HG02763 (cell line): ENCODE results near the gene CISTR.
"Not testable (repeated sequence)": the region's sequence is repeated elsewhere in the genome, so short reads cannot be mapped to it uniquely, and the experiment has no call there.

Source experiments
- ATAC-seq: cut with Tn5 transposase; IDR thresholded peaks from one replicate; pipeline ENCODE4 v1.9.1; 2021; ENCODE audit warnings: mild to moderate bottlenecking, moderate library complexity; ENCODE audit not compliant: unreplicated experiment

CISTR gene

DNA sequence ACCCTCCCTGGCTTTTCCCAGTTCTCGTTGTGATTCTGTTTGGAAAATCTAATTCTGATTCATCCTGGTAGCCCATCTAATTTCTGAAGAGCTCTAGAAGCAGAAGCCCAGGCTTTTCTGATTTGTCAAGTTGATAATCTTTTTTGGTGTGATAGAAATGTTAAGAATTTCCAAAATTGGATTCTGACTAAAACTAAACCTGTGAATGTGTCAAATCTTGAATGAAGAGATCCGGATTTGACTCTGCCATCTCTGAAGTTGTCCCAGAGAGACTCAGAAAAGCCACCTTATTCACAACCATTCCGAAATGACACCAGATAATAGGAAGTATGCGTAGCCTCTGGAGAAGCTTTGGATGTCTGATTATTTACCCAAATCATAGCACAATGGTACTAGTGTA lies 12.8 kb upstream of the CISTR start:
- ATAC-seq, result no peak

DNA sequence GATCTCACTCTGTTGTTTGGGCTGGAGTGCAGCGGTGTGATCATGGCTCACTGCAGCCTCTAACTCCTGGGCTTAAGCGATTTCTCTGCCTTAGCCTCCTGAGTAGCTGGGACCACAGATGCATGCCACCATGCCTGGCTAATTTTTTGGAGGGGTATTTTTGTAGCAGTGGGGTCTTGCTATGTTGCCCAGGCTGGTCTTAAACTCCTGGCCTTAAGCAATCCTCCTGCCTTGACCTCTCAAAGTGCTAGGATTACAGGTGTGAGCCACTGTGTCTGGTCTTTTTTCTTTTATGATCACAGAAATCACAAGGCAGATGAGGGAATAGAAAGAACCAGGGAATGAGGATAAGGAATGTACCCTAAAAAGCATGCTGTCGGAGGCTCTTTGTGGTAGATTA lies 11.0 kb upstream of the CISTR start:
- ATAC-seq, result not testable (repeated sequence)

DNA sequence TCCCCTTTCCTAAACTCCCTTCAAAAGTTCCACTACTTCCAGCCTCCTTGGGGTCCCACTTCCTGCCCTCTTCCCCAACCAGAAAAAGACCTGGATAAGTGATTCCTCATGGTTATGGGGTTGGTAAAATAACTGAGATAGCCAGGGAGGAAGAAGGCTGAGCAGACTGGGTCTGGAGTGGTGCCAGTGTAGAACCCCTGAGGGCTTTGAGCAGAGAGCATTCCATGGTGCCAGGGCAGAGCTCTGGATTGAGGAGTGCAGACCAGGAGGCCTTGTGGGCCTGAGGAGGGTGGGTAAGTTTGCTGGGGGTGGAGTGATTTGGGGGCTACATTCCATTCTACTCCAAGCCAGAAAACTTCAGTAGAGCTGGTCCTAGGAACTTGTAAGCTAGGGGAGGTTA lies 9.5 kb upstream of the CISTR start:
- no peak for ATAC-seq

DNA sequence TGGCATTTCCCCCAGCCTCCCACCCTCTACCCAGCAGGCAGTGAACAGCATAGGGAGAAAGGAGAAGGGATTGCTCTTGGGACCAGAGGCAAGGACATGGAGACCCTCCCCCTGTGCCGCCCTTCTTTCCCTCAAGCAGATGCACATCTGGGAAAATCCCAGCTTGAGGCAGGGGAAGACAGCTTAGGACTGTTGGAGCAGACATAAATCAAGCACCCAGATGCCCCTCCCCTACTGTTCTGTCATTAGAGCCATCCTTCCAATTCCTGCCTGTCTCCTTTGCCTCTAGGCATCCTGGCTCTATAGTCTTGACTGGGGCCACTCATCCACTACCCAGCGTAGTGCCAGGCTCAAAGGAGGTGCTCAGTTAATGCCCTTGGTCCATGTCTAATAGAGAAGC lies 7.5 kb upstream of the CISTR start:
- ATAC-seq, result no peak

DNA sequence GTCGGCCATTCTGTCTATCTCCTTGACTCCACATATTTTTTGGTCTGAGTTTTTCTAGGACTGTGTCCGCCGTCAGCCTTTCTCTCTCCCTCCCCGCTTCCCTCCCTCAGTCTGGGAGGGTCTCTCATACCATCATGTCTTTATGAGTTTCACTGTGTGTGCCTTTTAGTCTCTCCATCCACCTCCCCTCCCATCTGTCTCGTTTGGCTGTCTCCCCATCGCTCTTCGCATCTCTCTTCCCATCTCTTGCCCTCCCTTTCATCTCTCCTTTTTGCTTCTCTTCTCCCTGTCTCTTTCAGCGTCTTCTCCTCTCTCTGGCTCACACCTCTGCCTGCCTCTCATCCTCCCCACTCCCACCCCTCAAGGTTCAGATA lies 6.9 kb upstream of the CISTR start:
- ATAC-seq, result no peak

DNA sequence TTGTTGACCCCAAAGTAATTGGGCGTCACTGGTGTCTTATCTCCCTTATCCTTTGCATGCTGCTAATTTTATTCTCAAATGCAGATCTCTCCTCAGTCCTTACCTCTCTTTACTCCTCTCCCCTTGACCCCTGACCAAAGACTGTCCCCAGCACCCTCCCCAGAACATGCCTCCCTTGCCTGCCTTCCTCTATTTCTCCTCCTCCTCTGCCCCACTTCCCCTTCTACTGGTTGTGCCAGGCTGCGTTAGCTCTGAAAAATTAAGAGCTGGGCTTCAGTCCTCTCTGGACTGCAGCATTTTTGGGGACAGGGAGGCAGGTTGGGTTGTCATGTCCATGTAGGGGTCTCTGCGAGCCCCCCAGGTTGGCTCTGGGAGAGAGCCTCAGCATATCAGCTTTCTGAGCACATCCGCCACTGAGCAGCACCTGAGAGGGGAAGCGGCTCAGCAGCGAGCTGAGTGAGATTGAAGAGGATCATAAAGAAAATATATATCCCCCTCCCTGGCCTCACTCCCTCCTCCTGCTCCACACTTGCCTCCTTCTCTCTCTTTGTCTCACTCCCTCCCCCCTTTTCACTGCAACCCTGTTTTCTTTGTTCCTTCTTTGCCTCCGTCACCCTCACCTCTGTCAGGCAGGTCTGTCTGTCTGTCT lies 6.4 kb upstream of the CISTR start:
- no peak for ATAC-seq

DNA sequence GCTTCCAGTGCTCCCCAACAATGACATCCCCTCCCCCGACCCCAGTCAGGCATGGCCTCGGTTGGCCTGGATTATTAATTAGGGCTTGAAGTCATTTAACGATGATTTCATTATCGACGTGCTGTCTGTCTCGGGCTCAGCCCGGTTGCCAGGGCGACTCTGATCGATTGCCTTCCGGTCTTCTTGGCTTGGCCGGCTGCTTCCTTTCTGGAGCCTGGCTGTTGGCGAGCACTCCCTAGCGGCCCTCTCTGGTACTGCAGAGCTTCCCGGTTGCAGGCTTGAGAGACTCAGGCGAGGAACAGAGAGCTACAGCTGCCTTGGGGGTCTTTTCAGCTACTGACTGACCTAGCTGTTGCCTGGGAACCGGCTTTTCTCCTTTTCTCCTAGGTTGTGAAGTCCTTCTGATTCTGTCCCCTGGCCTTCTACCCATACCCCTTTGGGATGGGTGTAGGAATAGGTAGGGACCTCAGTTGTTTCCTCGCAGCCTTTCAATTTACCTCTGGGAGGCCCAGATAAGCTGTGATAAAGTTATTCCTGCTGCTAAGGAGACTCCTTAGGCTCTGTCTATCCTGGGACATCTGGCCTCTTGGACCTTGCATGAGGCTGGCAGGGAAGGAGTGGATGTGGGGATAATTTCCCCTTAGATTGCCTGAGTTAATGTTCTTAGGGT lies 5.5 kb upstream of the CISTR start:
- peak; percentile 62 for ATAC-seq

DNA sequence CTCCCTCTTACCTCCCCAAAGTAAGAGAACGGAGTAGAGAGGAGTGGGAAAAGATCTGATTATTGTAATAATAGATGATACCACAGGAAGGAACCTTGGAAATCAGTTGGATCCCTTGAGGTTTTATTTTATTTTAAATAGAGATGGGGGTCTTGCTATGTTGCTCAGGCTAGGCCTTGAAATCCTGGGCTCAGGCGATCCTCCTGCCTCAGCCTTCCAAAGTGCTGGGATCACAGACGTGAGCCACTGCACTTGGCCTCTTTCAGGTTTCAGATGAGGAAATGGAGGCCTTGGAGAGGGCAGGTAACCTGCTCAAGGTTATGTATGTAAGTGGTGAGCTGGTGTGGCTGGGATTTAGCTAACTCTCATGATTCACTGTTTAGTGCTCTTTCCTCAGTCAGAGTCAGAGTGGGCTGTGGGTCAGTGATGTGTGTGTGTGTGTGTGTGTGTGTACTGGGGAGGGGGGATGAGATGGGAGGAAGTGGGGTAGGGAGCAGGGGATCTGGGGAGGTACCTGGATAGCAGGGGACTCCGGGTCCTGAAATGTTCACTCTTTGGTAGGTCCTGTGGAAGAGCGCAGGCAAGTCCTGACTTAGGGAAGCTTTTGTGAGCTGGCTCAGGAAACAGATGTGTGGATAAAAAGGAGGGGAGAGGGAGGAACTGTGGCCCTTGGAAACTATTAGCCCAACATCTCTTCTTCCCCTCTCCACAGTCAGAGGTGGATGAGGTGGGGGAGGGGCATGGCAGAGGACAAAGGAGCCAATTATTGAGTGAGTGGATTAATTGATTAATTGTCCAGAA lies 4.7 kb upstream of the CISTR start:
- no peak for ATAC-seq

DNA sequence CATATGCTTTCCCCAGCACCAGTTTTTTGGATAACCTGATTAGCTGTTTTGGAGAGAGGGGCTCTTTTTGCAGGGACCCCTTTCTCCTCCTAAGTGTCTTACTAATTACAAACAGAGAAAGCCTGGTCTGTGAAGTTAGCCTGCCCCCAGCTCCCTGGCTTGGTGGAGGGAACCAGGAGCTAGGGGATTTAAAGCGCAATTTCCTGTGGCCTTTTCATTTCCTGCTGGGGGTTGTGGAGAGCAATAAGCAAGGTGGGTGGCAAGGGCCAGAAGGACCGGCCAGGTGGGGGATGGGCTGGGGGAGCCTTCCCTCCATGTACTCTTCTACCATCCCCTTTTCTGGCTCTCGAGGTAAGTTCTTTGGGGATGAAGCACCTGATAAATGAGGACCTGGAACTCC lies 4.1 kb upstream of the CISTR start:
- no peak for ATAC-seq

DNA sequence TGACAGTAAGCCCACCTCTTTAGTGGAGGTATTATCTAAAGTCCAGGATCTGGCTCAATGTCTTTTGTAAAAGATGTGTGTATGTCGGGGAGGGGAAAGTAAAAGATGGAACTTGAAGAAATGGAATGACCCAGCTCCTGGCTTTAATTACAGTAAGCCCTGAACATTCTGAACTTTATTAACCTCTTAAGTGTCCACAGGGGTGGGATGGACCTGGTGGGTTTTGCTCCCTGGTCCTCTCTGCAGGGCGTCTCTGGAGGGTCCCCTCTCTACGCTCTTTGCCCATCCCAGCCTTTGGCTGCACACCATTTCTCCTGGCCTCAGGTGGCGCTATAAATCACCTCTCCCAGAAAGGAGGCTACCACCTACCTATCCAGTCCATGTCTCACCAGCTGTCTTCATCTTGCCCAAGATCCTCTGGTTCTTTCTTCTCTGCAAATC lies 3.7 kb upstream of the CISTR start:
- no peak for ATAC-seq

DNA sequence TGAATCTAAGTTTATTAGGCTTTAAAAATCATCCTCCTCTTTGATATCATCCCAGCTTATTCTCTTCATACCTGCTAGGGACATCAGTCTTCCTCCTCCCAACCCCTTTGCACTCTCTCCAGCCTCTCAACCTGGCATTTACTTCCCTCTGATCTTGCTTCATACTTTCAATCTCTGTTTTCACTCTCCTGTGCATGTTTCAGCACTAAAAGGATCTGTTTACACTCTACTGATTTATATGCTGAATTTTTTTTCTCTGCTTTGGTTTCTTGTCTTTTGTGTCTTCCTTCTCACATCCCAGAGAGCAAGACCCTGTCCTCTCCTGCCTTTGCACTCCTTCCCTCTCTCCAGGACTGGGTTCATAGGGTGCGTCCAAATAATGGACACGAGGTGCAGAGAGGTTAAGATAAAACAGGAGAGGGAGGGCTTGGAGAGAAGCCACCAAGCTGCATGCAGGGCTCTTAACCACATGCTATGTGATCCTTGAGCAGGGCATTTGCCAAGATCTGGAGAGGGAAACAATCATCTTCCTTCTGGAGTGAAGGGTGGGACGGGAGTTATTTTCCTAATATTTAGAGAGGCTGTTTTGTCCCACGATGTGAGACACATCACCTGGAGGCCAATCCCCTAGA lies 3.0 kb upstream of the CISTR start:
- ATAC-seq, result no peak

DNA sequence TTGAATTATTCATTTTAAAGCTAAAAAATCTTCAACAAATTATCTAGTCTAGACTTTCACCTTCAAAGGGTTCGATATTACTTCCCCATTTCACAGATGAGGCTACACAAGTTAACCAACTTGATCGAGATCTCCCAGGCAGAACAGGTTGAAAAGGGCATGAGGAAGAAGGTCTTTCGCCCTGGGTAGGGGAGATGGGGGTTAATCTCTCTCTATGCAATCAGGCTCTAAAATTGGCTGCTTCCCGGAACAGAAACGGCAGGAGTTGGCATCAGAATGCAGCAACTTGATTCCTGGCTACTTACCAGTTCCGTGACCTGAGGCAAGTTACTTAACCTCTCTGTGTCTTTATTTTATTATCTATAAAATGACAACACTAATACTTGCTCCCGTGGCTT lies 2.4 kb upstream of the CISTR start:
- ATAC-seq, result no peak

DNA sequence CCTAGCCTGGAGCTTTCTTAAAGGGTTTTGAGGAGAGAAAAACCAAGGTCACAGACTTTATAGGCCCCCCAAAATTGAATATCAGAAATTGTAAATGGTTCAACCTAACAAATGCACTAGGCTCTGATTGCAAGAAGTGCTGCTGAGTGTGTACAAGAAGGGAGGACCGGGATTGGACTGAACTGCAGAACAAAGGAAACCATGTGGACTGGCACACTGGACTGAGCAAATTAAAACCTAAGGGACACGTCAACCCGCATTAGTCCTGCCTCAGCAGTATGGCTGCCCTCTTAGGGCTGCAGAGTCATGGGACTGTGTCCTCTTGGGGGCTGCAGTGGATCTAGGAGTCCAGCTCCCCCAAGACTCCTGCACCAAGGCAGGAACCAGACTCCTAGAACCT lies 842 bp upstream of the CISTR start:
- no peak for ATAC-seq

DNA sequence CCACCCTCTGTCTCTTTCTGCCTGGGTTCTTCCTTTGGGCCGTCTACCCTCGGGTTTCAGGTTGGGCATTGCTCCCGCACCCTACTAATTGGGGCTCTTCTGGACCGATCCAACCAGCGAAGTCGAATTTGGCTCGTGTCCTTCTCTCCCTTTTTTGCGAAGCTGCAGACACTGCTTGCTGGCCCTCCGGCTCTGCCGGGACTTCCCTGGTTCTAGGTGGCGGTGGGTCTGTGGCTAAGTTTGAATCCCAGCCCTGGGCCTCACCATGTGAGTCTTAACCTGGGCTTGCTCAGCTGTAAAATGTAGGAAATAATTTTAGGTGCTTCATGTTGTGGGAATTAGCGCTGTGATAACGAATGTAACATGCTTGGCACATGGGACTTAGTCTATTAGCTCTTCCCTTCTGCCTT lies 418 bp upstream of the CISTR start:
- no peak for ATAC-seq

DNA sequence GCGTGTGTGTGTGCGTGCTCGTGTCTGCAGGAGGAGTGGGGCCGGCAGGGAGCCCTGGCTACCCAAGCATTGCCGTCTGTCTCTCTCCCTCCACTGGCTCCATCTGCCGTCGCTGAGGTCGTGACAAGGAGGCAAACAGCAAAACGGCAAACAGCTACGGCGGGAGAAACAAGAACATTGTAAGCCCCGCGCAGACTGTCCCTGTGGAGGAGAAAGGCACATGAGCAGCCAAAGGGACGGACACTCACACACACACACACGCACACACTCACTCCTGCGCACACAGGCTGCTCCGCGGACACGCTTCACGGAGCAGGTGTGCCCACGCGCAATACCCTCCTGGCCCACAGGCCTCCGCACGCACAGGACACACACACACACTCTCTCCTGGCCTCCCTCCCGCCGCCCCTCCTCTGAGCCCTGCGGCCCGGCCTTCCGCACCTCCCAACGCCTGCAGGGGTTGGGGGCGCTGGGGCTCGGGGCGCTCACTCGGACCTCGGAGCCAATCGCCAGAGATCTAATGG lies 905 bp downstream of the CISTR start:
- no peak for ATAC-seq

DNA sequence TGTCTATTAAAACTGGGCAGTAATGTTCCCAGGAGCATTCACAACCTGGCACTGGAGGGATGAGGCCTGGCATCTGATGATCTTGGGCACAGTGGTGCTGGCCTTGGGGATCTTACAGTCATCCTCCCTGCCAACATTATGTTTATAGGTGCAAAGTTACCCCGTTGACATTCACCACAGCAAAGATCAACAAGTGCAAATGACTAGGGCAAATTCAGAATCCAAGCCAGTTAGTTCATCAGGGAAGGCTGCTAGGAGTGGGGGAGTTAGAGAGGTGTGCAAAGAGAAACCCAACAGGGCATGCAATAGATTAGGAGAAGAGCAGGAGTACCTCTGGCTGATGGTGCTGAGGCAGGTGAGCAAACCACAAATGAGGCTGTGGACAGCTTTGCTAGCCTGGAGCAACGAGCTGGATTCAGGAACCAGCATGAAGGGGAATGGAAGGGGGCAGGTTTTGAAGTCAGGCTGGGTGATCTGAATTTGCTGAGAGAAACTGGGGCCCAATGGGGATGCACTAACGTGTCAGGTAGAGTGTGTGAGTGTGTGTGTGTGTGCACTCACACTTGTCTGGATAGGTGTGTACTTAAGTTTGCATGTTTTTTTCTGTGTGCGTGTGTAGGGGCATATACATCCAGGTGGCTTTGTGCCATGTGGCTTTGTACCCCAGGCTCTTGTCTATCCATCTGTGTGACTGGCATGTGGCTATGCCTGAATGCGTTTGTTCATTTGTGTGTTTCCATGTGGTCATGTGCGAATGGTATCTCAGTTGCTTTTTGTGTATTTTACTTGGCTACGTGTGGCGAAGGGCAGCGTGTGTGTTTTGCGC lies 1.6 kb downstream of the CISTR start:
- ATAC-seq, result no peak

DNA sequence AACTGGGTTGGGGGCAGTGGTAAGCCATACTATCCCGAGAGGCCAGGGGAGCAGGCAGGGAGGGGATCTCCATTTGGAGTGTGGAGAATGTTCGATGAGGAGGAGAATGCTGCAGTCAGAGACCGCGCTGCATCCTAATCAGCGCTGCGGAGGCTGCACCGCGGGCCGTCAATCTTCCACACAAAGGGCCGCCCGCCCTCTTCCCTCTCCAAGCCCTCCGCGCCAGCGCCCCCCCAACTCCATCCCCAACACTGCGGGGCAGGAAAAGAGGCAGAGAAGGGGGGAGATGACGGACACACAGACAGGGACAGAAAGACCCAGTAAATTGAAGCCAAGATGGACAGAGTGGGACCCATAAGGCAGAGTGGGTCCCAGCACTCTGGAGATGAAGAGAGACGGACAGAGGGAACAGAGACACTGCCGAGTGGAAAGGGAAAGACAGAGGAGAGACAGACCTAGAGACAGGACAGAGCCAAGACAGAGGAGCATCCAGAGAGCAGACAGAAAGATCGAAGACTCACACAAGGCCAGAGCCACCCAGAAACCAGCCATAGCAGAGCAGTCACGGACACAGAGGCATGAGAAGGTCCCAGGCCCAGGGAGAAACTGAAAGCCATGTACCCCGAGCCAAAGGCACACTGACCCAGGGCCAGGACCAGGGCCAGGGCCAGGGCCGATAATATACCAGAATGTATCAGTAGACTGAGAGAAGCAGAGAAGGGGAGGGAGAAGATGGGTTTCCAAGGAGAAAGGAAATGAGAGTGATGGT lies 3.5 kb downstream of the CISTR start:
- ATAC-seq, result no peak

DNA sequence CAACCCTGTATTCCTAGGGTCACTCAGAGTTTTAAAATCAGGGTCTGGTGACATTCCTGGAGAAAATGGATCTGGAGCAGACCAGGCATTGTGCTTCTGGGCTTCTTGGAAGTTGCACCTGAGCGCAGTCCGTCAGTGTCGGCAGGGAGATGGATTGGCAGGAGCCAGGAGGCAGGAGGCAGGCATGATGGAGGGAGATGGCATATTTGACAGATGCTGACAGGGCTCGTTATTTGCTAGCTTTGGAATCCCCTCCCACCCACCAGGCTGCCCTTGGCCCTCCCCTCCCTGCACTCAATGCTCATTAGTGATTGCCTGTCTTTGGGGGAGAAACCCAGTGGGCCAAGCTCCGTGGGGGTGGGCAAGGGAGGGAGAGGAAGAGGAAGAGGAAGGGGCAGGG lies 4.7 kb downstream of the CISTR start:
- no peak for ATAC-seq

DNA sequence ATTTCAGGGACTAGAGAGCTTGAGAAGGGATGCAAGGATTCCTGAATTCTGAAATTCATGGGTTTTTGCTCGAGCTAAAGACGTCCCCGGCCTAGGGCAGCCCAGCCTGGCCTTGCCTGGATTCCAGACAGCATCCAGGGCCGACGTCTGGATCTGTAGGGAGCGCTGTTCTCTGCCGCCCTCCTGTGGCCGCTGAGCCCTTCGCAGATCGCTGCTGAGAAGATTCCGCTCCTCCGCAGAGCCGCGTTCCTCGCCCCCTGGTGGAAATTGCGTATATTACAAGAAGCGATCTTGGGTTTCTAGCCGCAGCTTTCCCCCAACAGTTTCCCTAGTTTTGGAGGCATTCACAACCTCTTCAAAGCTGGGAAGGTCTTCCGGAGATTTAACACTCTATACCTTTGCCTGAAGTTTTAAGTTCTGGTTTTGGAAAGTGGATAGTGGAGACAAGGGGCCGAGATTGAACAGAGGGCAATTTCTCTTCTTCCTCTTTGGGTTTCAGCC lies 5.1 kb downstream of the CISTR start:
- ATAC-seq, result no peak

DNA sequence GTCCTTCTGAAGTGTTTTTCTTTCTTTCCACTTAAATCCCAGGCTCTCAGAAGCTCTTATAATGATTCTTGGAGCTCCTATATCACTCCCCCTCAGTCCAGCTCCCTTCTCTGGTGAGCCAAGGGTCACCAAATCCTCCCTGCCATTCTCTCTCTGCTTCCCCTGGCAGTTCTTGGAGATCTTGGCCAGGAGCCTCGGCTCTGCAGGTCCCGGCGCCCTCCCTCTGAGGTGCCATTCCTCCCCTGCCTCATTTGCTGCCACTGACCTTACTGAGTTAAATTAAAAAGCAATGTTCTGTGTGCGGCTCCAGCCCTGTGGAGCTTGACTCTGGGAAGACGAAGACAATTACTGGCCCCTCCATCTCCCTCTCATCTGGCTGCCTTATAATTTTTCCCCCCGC lies 7.0 kb downstream of the CISTR start:
- no peak for ATAC-seq
